HEK293 (cell line): Measurements from ENCODE around the gene LRRC32.
"Not testable (repeated sequence)": the region's sequence is repeated elsewhere in the genome, so short reads cannot be mapped to it uniquely, and the experiment has no call there.

Experiments used
- MEIS1 ChIP-seq: sonication (generic); formaldehyde crosslinking; IDR thresholded peaks from 2 replicates; pipeline ENCODE4 v1.8.1; 2022; ENCODE audit warnings: missing genetic modification reagents, mild to moderate bottlenecking, borderline replicate concordance
- SETDB1 ChIP-seq: IDR thresholded peaks from one replicate; pipeline ENCODE4 v1.6.1; 2017; ENCODE audit warnings: mild to moderate bottlenecking, low read length, moderate library complexity, mixed read lengths; ENCODE audit not compliant: insufficient read length
- ZNF155 ChIP-seq: fragments of 450-650 bp; formaldehyde crosslinking; IDR thresholded peaks from 2 replicates; pipeline ENCODE4 v1.5.1; 2016; ENCODE audit warnings: missing biosample characterization, missing genetic modification characterization
- ZNF211 ChIP-seq: fragments of 450-650 bp; formaldehyde crosslinking; IDR thresholded peaks from 2 replicates; pipeline ENCODE4 v1.5.1; 2016; ENCODE audit warnings: low read depth, missing biosample characterization, missing genetic modification characterization
- ZNF266 ChIP-seq: fragments of 450-650 bp; formaldehyde crosslinking; IDR thresholded peaks from 2 replicates; pipeline ENCODE4 v1.5.1; 2016; ENCODE audit warnings: missing biosample characterization, missing genetic modification characterization, low read depth
- ZNF426 ChIP-seq: fragments of 450-650 bp; formaldehyde crosslinking; IDR thresholded peaks from 2 replicates; pipeline ENCODE4 v1.5.1; 2017; ENCODE audit warnings: missing biosample characterization, missing genetic modification characterization, mild to moderate bottlenecking, inconsistent platforms, moderate library complexity
- ZNF596 ChIP-seq: fragments of 450-650 bp; IDR thresholded peaks from 2 replicates; pipeline ENCODE4 v1.5.0; 2018; ENCODE audit warnings: missing biosample characterization, mild to moderate bottlenecking, missing genetic modification characterization, moderate library complexity
- TF ChIP-seq, protein P1 (sequence below): fragments of 450-650 bp; formaldehyde crosslinking; IDR thresholded peaks from 2 replicates; pipeline ENCODE4 v1.5.1; 2016; ENCODE audit warnings: missing biosample characterization, missing genetic modification characterization
- TF ChIP-seq, protein P2 (sequence below): fragments of 450-650 bp; formaldehyde crosslinking; conservative IDR thresholded peaks from 2 replicates; pipeline ENCODE4 v1.5.1; 2016; ENCODE audit warnings: low read depth, missing biosample characterization, missing genetic modification characterization
- TF ChIP-seq, protein P3 (sequence below): fragments of 450-650 bp; formaldehyde crosslinking; IDR thresholded peaks from 2 replicates; pipeline ENCODE4 v1.5.1; 2017; ENCODE audit warnings: missing biosample characterization, missing genetic modification characterization

DNA sequence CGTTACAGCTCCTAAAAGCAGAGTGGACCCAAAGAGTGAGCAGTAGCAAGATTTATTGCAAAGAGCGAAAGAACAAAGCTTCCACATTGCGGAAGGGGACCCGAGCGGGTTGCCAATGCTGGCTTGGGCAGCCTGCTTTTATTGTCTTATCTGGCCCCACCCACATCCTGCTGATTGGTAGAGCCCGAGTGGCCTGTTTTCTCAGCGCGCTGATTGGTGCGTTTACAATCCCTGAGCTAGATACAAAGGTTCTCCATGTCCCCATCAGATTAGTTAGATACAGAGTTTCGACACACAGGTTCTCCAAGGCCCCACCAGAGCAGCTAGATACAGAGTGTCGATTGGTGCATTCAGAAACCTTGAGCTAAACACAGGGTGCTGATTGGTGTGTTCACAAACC lies 62.3 kb downstream of the LRRC32 start:
- not testable (repeated sequence) for TF ChIP-seq ZNF596 (tag by site-specific recombination); MEIS1 (CRISPR knock-in tag); SETDB1; ZNF211; ZNF426 (tag by site-specific recombination); ZNF266 (tag by site-specific recombination); ZNF155
- TF ChIP-seq, protein P1, sequence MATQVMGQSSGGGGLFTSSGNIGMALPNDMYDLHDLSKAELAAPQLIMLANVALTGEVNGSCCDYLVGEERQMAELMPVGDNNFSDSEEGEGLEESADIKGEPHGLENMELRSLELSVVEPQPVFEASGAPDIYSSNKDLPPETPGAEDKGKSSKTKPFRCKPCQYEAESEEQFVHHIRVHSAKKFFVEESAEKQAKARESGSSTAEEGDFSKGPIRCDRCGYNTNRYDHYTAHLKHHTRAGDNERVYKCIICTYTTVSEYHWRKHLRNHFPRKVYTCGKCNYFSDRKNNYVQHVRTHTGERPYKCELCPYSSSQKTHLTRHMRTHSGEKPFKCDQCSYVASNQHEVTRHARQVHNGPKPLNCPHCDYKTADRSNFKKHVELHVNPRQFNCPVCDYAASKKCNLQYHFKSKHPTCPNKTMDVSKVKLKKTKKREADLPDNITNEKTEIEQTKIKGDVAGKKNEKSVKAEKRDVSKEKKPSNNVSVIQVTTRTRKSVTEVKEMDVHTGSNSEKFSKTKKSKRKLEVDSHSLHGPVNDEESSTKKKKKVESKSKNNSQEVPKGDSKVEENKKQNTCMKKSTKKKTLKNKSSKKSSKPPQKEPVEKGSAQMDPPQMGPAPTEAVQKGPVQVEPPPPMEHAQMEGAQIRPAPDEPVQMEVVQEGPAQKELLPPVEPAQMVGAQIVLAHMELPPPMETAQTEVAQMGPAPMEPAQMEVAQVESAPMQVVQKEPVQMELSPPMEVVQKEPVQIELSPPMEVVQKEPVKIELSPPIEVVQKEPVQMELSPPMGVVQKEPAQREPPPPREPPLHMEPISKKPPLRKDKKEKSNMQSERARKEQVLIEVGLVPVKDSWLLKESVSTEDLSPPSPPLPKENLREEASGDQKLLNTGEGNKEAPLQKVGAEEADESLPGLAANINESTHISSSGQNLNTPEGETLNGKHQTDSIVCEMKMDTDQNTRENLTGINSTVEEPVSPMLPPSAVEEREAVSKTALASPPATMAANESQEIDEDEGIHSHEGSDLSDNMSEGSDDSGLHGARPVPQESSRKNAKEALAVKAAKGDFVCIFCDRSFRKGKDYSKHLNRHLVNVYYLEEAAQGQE: not testable (repeated sequence)
- TF ChIP-seq, protein P2, sequence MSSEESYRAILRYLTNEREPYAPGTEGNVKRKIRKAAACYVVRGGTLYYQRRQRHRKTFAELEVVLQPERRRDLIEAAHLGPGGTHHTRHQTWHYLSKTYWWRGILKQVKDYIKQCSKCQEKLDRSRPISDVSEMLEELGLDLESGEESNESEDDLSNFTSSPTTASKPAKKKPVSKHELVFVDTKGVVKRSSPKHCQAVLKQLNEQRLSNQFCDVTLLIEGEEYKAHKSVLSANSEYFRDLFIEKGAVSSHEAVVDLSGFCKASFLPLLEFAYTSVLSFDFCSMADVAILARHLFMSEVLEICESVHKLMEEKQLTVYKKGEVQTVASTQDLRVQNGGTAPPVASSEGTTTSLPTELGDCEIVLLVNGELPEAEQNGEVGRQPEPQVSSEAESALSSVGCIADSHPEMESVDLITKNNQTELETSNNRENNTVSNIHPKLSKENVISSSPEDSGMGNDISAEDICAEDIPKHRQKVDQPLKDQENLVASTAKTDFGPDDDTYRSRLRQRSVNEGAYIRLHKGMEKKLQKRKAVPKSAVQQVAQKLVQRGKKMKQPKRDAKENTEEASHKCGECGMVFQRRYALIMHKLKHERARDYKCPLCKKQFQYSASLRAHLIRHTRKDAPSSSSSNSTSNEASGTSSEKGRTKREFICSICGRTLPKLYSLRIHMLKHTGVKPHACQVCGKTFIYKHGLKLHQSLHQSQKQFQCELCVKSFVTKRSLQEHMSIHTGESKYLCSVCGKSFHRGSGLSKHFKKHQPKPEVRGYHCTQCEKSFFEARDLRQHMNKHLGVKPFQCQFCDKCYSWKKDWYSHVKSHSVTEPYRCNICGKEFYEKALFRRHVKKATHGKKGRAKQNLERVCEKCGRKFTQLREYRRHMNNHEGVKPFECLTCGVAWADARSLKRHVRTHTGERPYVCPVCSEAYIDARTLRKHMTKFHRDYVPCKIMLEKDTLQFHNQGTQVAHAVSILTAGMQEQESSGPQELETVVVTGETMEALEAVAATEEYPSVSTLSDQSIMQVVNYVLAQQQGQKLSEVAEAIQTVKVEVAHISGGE: not testable (repeated sequence)
- TF ChIP-seq, protein P3, sequence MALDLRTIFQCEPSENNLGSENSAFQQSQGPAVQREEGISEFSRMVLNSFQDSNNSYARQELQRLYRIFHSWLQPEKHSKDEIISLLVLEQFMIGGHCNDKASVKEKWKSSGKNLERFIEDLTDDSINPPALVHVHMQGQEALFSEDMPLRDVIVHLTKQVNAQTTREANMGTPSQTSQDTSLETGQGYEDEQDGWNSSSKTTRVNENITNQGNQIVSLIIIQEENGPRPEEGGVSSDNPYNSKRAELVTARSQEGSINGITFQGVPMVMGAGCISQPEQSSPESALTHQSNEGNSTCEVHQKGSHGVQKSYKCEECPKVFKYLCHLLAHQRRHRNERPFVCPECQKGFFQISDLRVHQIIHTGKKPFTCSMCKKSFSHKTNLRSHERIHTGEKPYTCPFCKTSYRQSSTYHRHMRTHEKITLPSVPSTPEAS (tag by site-specific recombination): not testable (repeated sequence)
